H1 (cell line): ENCODE results near the gene CAMKK1. TPM values are rescaled to one million over a fixed set of nuclear protein-coding genes. Genes with fewer than 3 reads are reported as not detected.

ENCODE experiments used
- CTCF ChIA-PET: fragments of 300-600 bp; sonication (Branson Sonifier 250); formaldehyde crosslinking; loops from one replicate; lab custom pipeline; 2021; ENCODE audit not compliant: partially characterized antibody; lab: Charles Lee
- POLR2A ChIA-PET: fragments of 300-600 bp; sonication (Branson Sonifier 250); formaldehyde crosslinking; loops from one replicate; lab custom pipeline; 2021; ENCODE audit warnings: inconsistent platforms; ENCODE audit not compliant: partially characterized antibody; lab: Charles Lee
- DNase-seq, 2 experiments: peaks; one replicate each; pipeline versions ENCODE4 v3.0.0 to v3.0.0-alpha.2; 2010 to 2022; ENCODE audit warnings: low spot score in 2 of 2, low read depth in 1 of 2, mixed read lengths in 1 of 2
- FAIRE-seq: peaks from 2 replicates; lab custom pipeline; 2011; peaks lifted over from hg19 to GRCh38; lab: Jason Lieb, UNC
- H2AFZ ChIP-seq: 2 replicates; pipeline ENCODE4 v1.8.1; 2012; ENCODE audit warnings: low read length, inconsistent platforms
- H2AK5ac ChIP-seq: 2 replicates; pipeline ENCODE4 v1.6.1; 2013; ENCODE audit warnings: low read depth, low read length
- H2BK120ac ChIP-seq: replicated peaks from 2 replicates; pipeline ENCODE3; 2013; ENCODE audit warnings: low read depth, low read length, inconsistent platforms
- H2BK12ac ChIP-seq: 2 replicates; pipeline ENCODE4 v1.6.1; 2013; ENCODE audit warnings: low read depth, low read length
- H2BK15ac ChIP-seq: 2 replicates; pipeline ENCODE4 v1.6.1; 2013; ENCODE audit warnings: low read length
- H2BK20ac ChIP-seq: 2 replicates; pipeline ENCODE4 v1.6.1; 2013; ENCODE audit warnings: low read length
- H2BK5ac ChIP-seq: 2 replicates; pipeline ENCODE4 v1.6.1; 2013; ENCODE audit warnings: low read depth, low read length
- H3K14ac ChIP-seq: 2 replicates; pipeline ENCODE4 v1.6.1; 2013; ENCODE audit warnings: inconsistent platforms; ENCODE audit not compliant: insufficient read length
- H3K18ac ChIP-seq: 2 replicates; pipeline ENCODE4 v1.6.1; 2013; ENCODE audit warnings: low read length; ENCODE audit errors: extremely low read depth
- H3K23ac ChIP-seq: 2 replicates; pipeline ENCODE4 v1.6.1; 2013; ENCODE audit warnings: inconsistent platforms; ENCODE audit not compliant: insufficient read length
- H3K23me2 ChIP-seq: 2 replicates; pipeline ENCODE4 v1.6.1; 2013; ENCODE audit warnings: low read depth, low read length
- H3K27ac ChIP-seq: 2 replicates; pipeline ENCODE4 v1.6.1; 2011; ENCODE audit warnings: low read depth, low read length, inconsistent platforms
- H3K27me3 ChIP-seq, 4 experiments: replicated peaks in 1 of 4; 1 replicate in 1 of 4; 2 replicates in 3 of 4; pipeline versions ENCODE4 v1.6.1 to v1.8.1; 2011 to 2013; ENCODE audit warnings: low read length in 3 of 4, mild to moderate bottlenecking in 3 of 4, inconsistent platforms in 2 of 4, mixed read lengths in 2 of 4, moderate library complexity in 1 of 4; ENCODE audit not compliant: control insufficient read depth in 3 of 4, insufficient read depth in 3 of 4; ENCODE audit errors: extremely low read depth in 1 of 4
- H3K36me3 ChIP-seq, 4 experiments: 2 replicates each; pipeline versions ENCODE4 v1.6.1 to v1.8.1; 2011 to 2013; ENCODE audit warnings: mild to moderate bottlenecking in 4 of 4, low read length in 3 of 4, moderate library complexity in 2 of 4, control low read depth in 1 of 4, inconsistent platforms in 1 of 4; ENCODE audit not compliant: insufficient read depth in 4 of 4, control insufficient read depth in 2 of 4
- H3K4ac ChIP-seq: replicated peaks from 2 replicates; pipeline ENCODE3; 2013; ENCODE audit warnings: low read length, low read depth, mixed read lengths, inconsistent platforms; ENCODE audit not compliant: insufficient read length
- H3K4me1 ChIP-seq, 4 experiments: replicated peaks in 1 of 4; 1 replicate in 1 of 4; 2 replicates in 3 of 4; pipeline versions ENCODE4 v1.6.1 to v1.8.1; 2011 to 2013; ENCODE audit warnings: low read length in 3 of 4, inconsistent platforms in 2 of 4, mixed read lengths in 1 of 4; ENCODE audit not compliant: insufficient read depth in 4 of 4, control insufficient read depth in 3 of 4
- H3K4me2 ChIP-seq, 2 experiments: 2 replicates each; pipeline versions ENCODE4 v1.6.1 to v1.8.1; 2011 to 2013; ENCODE audit warnings: low read depth in 2 of 2, low read length in 2 of 2, control low read depth in 1 of 2, inconsistent platforms in 1 of 2, mild to moderate bottlenecking in 1 of 2; ENCODE audit not compliant: insufficient read depth in 1 of 2
- H3K4me3 ChIP-seq, 4 experiments: fragments of 200-600, 300-600 bp in 1 of 4; sonication (generic), shearing (Covaris generic), sonication (Bioruptor Twin) in 1 of 4; 2 replicates each; pipeline versions ENCODE4 v1.5.1 to v1.8.1; 2011 to 2016; ENCODE audit warnings: low read length in 4 of 4, low read depth in 3 of 4, control low read depth in 2 of 4, inconsistent platforms in 2 of 4, mild to moderate bottlenecking in 2 of 4, mixed read lengths in 1 of 4, moderate library complexity in 1 of 4; ENCODE audit not compliant: insufficient read depth in 2 of 4; ENCODE audit errors: extremely low read depth in 1 of 4
- H3K56ac ChIP-seq: replicated peaks from 2 replicates; pipeline ENCODE3; 2013; ENCODE audit warnings: low read depth, mild to moderate bottlenecking, mixed read lengths, low read length, inconsistent platforms; ENCODE audit not compliant: insufficient read length
- H3K79me1 ChIP-seq: 2 replicates; pipeline ENCODE4 v1.6.1; 2013; ENCODE audit warnings: low read depth, low read length, control low read depth
- H3K79me2 ChIP-seq, 2 experiments: 2 replicates each; pipeline versions ENCODE4 v1.6.1 to v1.8.1; 2012 to 2013; ENCODE audit warnings: low read length in 2 of 2, mild to moderate bottlenecking in 2 of 2, inconsistent platforms in 1 of 2; ENCODE audit not compliant: insufficient read depth in 2 of 2, control insufficient read depth in 1 of 2
- H3K9ac ChIP-seq, 4 experiments: replicated peaks in 1 of 4; 1 replicate in 1 of 4; 2 replicates in 3 of 4; pipeline versions ENCODE4 v1.6.1 to v1.8.1; 2011 to 2013; ENCODE audit warnings: low read depth in 3 of 4, low read length in 3 of 4, control low read depth in 2 of 4, mild to moderate bottlenecking in 2 of 4, moderate library complexity in 2 of 4, inconsistent platforms in 1 of 4; ENCODE audit errors: extremely low read depth in 1 of 4
- H3K9me3 ChIP-seq, 2 experiments: 2 replicates each; pipeline versions ENCODE4 v1.6.1 to v1.8.1; 2012 to 2013; ENCODE audit warnings: mild to moderate bottlenecking in 2 of 2, moderate library complexity in 2 of 2, control low read depth in 1 of 2, inconsistent platforms in 1 of 2, low read depth in 1 of 2, low read length in 1 of 2, mixed read lengths in 1 of 2; ENCODE audit not compliant: insufficient read depth in 2 of 2
- H4K20me1 ChIP-seq, 2 experiments: replicated peaks in 1 of 2; 2 replicates each; pipeline versions ENCODE3 to v1.8.1; 2011 to 2013; ENCODE audit warnings: inconsistent platforms in 2 of 2, low read length in 2 of 2, mild to moderate bottlenecking in 1 of 2; ENCODE audit not compliant: insufficient read depth in 2 of 2, control insufficient read depth in 1 of 2
- H4K5ac ChIP-seq: 2 replicates; pipeline ENCODE4 v1.6.1; 2013; ENCODE audit warnings: low read length, low read depth, mixed read lengths, inconsistent platforms; ENCODE audit not compliant: insufficient read length
- H4K8ac ChIP-seq: 2 replicates; pipeline ENCODE4 v1.8.0; 2013; ENCODE audit warnings: mild to moderate bottlenecking, moderate library complexity, low read length, inconsistent platforms; ENCODE audit not compliant: insufficient read depth; ENCODE audit errors: extremely low read depth
- H4K91ac ChIP-seq: replicated peaks from 2 replicates; pipeline ENCODE3; 2013; ENCODE audit warnings: low read length, mixed read lengths, inconsistent platforms; ENCODE audit not compliant: insufficient read length
- BACH1 ChIP-seq: IDR thresholded peaks from 2 replicates; pipeline ENCODE4 v1.6.1; 2012; ENCODE audit warnings: low read length, improper control_type of control experiment
- BCL11A ChIP-seq, 2 experiments: IDR thresholded peaks; one replicate each; pipeline ENCODE4 v1.6.1; 2011; ENCODE audit warnings: low read depth in 2 of 2, low read length in 2 of 2, mild to moderate bottlenecking in 2 of 2
- CBX8 ChIP-seq: fragments of 300-800, 300-1000 bp; sonication (generic); IDR thresholded peaks from 2 replicates; pipeline ENCODE4 v1.7.1; 2016; ENCODE audit warnings: low read depth, low read length, borderline replicate concordance
- CTBP2 ChIP-seq: IDR thresholded peaks from 2 replicates; pipeline ENCODE4 v1.7.0; 2011; ENCODE audit warnings: borderline replicate concordance, mild to moderate bottlenecking, moderate library complexity, mixed read lengths, low read length; ENCODE audit not compliant: insufficient read depth, insufficient read length
- HDAC2 ChIP-seq, 2 experiments: fragments of 300-600 bp in 1 of 2; sonication (generic) in 1 of 2; IDR thresholded peaks; 2 replicates each; pipeline ENCODE4 v1.6.1; 2011 to 2012; ENCODE audit warnings: low read depth in 2 of 2, low read length in 2 of 2, mild to moderate bottlenecking in 2 of 2, moderate library complexity in 2 of 2, borderline replicate concordance in 1 of 2, inconsistent platforms in 1 of 2
- KDM1A ChIP-seq: fragments of 200-600, 300-600 bp; sonication (generic); IDR thresholded peaks from 2 replicates; pipeline ENCODE4 v1.7.1; 2016; ENCODE audit warnings: mild to moderate bottlenecking, low read length, borderline replicate concordance
- PHF8 ChIP-seq: fragments of 200-600 bp; sonication (generic); conservative IDR thresholded peaks from 2 replicates; pipeline ENCODE4 v1.7.1; 2012; ENCODE audit warnings: low read depth, mild to moderate bottlenecking, inconsistent platforms, low read length, moderate library complexity
- RNF2 ChIP-seq: fragments of 200-900, 300-1000 bp; sonication (generic); IDR thresholded peaks from 2 replicates; pipeline ENCODE4 v1.7.1; 2016; ENCODE audit warnings: borderline replicate concordance, low read depth, mild to moderate bottlenecking, antibody characterized with exemption, low read length; ENCODE audit not compliant: poor library complexity, severe bottlenecking; ENCODE audit errors: missing control alignments
- SAP30 ChIP-seq: fragments of 300-600 bp; sonication (generic); IDR thresholded peaks from 2 replicates; pipeline ENCODE4 v1.7.1; 2012; ENCODE audit warnings: low read length, moderate library complexity, mild to moderate bottlenecking, inconsistent platforms; ENCODE audit not compliant: insufficient read depth, insufficient replicate concordance
- WGBS, 2 experiments: shearing (Covaris generic) in 1 of 2; methylation state at CpG; one replicate each; pipeline versions ENCODE4 v1.1.6 to v1.1.7; 2013 to 2015; ENCODE audit warnings: low lambda C conversion rate in 2 of 2, mixed read lengths in 2 of 2, inconsistent platforms in 1 of 2, low coverage in 1 of 2, missing lambda C conversion rate in 1 of 2; ENCODE audit not compliant: insufficient replicate concordance in 2 of 2, insufficient coverage in 1 of 2, insufficient read length in 1 of 2; ENCODE audit errors: extremely low coverage in 1 of 2, missing lambda C conversion rate in 1 of 2; 5-methylcytosine and 5-hydroxymethylcytosine counted together
- polyA plus RNA-seq, 7 experiments: library from polyadenylated mRNA; depleted of rRNA in 3 of 7; stranded (reverse) in 5 of 7; unstranded in 2 of 7; fragments of >200 nt in 5 of 7; fragments of 200-250 nt in 2 of 7; gene quantifications; 1 replicate in 5 of 7; 2 replicates in 1 of 7; 4 replicates in 1 of 7; pipeline versions ENCODE4 v1.2.1 to v1.2.3, GENCODE V29; 2011 to 2013; ENCODE audit warnings: missing spikeins in 2 of 7, mixed read lengths in 2 of 7
- total RNA-seq: library from RNA; stranded (reverse); fragmentation: NEBNext Ultra II Directional; extraction: Animal tissue kit (Norgen Biotek cat#: 25700); gene quantifications from 2 replicates; pipeline ENCODE4 v1.2.1, GENCODE V29; 2021
- TF ChIP-seq, protein P1 (sequence below): IDR thresholded peaks from 2 replicates; pipeline ENCODE4 v1.6.1; 2011; ENCODE audit warnings: low read depth, mild to moderate bottlenecking, low read length; ENCODE audit not compliant: insufficient read depth

The CAMKK1 gene
- total and polyA plus RNA-seq, 2 of the 8 experiments (the other 6 are each of a cell fraction or from before 2014, with no cell fraction given), result 7.1 to 7.6 TPM

DNA sequence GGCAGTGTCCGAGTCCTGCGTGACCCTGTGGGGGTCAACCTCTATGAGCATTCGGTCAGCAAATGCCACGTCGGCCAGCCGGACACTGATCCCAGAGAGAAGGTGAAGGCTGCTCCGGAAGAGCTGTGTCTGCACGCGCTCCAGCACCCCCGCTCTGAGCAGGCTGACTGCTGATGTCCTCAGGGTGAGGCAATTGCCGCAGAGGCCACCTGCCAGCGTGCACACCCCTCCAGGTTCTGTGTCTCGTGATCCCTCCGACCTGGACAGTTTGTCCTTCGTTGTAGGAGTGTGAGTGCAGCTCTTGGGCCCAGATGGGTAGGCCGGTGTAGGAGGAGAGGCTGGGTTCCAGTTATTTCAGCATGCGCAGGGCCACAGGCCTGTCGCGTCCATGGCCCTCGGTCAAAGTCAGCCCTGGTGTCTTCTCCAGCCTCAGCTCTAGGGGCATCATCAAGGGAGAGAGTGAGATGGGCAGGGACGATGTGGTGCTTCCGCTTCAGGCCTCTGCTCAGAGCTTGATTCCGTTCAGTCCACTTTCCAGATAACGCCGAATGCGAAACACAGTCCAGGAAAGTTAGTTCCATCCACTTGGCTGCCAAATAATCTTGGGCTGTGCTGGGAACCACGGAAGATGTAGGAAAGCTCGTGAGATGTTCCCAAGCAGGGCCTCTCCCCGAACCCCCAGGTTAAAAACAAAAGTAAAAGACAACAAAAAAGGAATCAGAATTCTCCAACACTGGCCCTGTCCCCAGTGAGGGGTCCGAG lies 31.7 kb downstream of the CAMKK1 start:
- Histone ChIP-seq H3K4me3 (no peak overlapping the region), H3K36me3 (peaks cover 0 to 11% (median 2%) of the 10 kb centered on the region in 4 experiments; a peak in 4 of 8 replicates), H4K8ac (no peak overlapping the region), H2BK120ac (no peak overlapping the region), H2BK20ac (no peak overlapping the region), H3K23me2 (no peaks in the 10 kb centered on the region), H3K9ac (no peak overlapping the region), H3K56ac (no peak overlapping the region), H2BK5ac (no peak overlapping the region), H3K79me1 (no peaks in the 10 kb centered on the region), H4K91ac (no peak overlapping the region), H3K23ac (no peak overlapping the region), H3K18ac (no peak overlapping the region), H4K5ac (no peak overlapping the region), H3K4ac (no peak overlapping the region), H2BK15ac (no peak overlapping the region), H2AFZ (no peak overlapping the region), H2AK5ac (no peak overlapping the region), H3K4me1 (no peaks in the 10 kb centered on the region), H4K20me1 (peaks cover 0 to 2% of the 10 kb centered on the region in 2 experiments), H3K27me3 (no peaks in the 10 kb centered on the region), H3K4me2 (no peak overlapping the region), H3K27ac (no peak overlapping the region), H3K14ac (no peak overlapping the region), H2BK12ac (no peak overlapping the region), H3K9me3 (no peaks in the 10 kb centered on the region), H3K79me2 (no peaks in the 10 kb centered on the region)
- WGBS, 2 experiments, result 89% methylated on average over 29 of the region's 30 CpGs; no CpG with 5 or more reads in 1 of the 2 experiments
- POLR2A ChIA-PET, result interaction anchor here (1.2 to 1.6 kb wide), 2 partner anchors 10 to 16 kb away, joined by 5 to 9 read pairs; no protein-coding TSS in a partner anchor
- FAIRE-seq (no peak), DNase-seq (no peak)
- CTCF ChIA-PET, result interaction anchor here (0.8 to 12.7 kb wide), 9 partner anchors 9 to 706 kb away, joined by 3 to 131 read pairs (median 4); partner anchors contain the start of gene NCBP3
- TF ChIP-seq PHF8, result no peak
- TF ChIP-seq CTBP2, result no peak
- TF ChIP-seq BACH1, result no peak
- no peak for TF ChIP-seq HDAC2 (IDR thresholded peaks at IDR 0.05; ENCODE audit: borderline replicate concordance in 1 of 2, low read depth in 2 of 2, low read length in 2 of 2)
- no peak for TF ChIP-seq SAP30
- TF ChIP-seq, protein P1, sequence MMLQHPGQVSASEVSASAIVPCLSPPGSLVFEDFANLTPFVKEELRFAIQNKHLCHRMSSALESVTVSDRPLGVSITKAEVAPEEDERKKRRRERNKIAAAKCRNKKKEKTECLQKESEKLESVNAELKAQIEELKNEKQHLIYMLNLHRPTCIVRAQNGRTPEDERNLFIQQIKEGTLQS, result no peak
- TF ChIP-seq BCL11A (IDR thresholded peaks at IDR 0.05; ENCODE audit: low read depth in 2 of 2, low read length in 2 of 2), result no peak
- no peak for TF ChIP-seq RNF2
- TF ChIP-seq CBX8, result no peak
- TF ChIP-seq KDM1A, result no peak
